ENCODE results near the gene ACTMAP.

The ACTMAP gene

DNA sequence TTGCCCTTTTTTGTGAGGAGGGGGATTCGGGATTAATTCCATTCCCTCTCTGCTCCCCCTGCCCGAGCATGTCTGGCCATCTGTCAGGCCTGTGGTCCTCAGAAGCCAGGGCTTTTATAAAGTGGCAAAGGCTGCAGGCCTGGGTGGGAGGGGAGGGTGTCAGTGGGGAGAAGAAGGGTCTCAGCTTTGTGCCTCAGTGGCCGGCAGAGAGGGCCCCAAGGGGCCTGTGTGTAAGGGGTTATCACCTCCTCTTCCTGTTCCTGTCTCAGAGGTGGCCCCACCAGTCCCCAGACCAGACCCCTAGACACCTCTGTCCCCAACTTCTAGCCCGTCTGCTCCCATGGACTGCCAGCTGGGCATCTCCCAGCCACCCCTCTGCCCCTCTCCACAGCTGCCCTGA lies 56.4 kb downstream of the ACTMAP start:
- no peak overlapping the region for H3K27ac Mint-ChIP-seq
- no peak for DNase-seq (ENCODE audit: low spot score)
- H3K36me3 Mint-ChIP-seq (ENCODE audit: low read depth) = peaks cover 3% of the 10 kb centered on the region
- H3K4me3 Mint-ChIP-seq = no peak overlapping the region
- H3K9me3 Mint-ChIP-seq = no peaks in the 10 kb centered on the region
- H3K27me3 Mint-ChIP-seq (ENCODE audit: low read depth) = no peaks in the 10 kb centered on the region
- H3K4me1 Mint-ChIP-seq (ENCODE audit: low read depth) = peaks cover 2% of the 10 kb centered on the region

DNA sequence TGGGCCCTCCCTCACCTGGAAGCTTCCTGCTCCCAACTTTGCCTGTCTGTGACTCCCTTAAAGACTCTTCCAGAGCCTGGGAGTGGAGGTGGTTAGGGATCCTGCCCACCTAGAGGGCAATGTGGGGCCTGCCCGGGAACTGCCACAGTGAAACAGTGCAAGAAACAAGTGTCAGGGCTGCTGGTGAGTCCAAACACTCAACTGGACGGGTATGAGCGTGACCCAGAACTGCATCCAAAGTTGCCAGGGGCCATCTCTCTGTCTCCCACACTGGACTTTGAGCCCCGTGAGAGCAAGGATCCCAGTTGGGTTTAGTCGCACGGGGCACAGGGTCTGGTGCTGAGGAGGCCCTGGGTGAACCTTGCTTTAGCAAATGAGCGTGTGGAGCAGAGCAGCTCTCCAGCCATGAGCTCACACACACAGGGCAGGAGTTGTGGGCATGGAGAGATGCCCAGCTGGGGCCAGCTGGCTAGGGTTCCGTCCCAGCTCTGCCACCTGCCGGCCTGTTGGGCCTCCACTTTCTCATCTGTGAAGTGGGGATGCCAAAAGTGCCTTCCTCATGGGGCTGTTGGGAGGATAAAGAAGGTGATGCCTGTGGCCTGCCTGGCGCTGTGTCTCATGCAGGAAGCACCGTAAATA lies 57.0 kb downstream of the ACTMAP start:
- Mint-ChIP-seq H3K27ac (peak overlapping the region; percentile 49), H3K27me3 (ENCODE audit: low read depth) (no peaks in the 10 kb centered on the region), H3K9me3 (no peaks in the 10 kb centered on the region), H3K4me1 (ENCODE audit: low read depth) (peaks cover 2% of the 10 kb centered on the region), H3K36me3 (ENCODE audit: low read depth) (peaks cover 3% of the 10 kb centered on the region), H3K4me3 (no peak overlapping the region)
- no peak for DNase-seq (ENCODE audit: low spot score)

DNA sequence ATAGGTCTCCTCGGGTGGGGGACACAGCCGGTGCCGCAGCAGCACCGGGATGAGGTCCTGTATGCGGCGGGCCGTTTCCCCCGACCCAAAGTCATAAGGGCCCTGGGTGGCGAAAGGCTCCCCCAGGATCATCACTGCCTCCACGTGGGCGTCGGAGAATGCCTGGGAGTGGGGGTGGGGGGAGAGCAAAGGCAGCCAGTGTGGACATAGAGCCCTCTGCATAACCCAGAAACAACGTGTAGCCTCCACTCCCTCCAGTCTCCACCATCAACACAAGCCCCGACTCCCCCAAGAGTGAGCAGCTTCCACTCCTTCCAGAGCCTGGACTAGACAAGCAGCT lies 58.1 kb downstream of the ACTMAP start:
- peaks cover 2% of the 10 kb centered on the region for H3K4me1 Mint-ChIP-seq (ENCODE audit: low read depth)
- DNase-seq (ENCODE audit: low spot score) = no peak
- no peaks in the 10 kb centered on the region for H3K27me3 Mint-ChIP-seq (ENCODE audit: low read depth)
- H3K36me3 Mint-ChIP-seq (ENCODE audit: low read depth) = peaks cover 3% of the 10 kb centered on the region
- H3K4me3 Mint-ChIP-seq = no peak overlapping the region
- no peak overlapping the region for H3K27ac Mint-ChIP-seq
- H3K9me3 Mint-ChIP-seq = no peaks in the 10 kb centered on the region

DNA sequence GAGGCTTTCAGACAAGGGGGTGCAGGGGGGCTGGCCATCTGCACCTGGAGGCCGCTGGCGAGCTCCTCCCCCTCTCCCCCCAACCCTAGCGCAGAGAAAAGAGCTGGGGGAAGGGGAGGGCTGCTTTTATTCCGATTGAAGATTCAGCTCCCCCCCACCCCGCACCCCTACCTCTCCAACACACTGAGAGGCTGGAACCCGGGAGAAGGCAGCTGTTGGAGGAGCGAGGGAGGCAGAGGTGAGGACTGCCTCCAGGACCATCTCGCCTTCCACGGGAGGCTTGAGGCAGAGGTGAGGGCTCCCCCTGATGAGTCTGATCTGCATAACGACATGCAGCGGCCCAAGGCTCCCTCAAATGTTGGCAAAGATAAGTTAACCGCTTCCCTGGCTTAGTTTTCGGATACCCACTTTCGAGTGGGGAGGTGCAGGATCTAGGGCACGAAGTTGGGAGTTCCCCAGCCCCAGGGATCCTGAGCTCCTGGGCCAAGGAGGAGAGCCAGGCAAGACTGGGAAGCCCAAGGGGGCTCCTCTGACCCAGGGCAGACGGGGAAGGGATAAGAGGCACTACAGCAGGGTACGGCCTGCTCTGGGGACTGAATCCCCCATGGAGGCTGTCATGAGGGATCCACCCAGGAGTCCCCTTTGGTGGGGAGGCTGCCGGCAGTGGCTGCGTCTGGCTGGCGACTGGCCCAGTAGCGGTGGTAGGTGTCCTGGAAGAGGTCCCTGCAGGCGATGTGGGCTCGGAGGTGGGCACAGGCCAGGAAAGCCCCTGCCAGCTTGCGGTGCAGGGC lies 58.7 kb downstream of the ACTMAP start:
- H3K9me3 Mint-ChIP-seq = no peaks in the 10 kb centered on the region
- no peak for DNase-seq (ENCODE audit: low spot score)
- peaks cover 2% of the 10 kb centered on the region for H3K4me1 Mint-ChIP-seq (ENCODE audit: low read depth)
- H3K27me3 Mint-ChIP-seq (ENCODE audit: low read depth) = no peaks in the 10 kb centered on the region
- peak overlapping the region; percentile 87 for H3K27ac Mint-ChIP-seq
- peak overlapping the region; percentile 19 for H3K4me3 Mint-ChIP-seq
- H3K36me3 Mint-ChIP-seq (ENCODE audit: low read depth) = peaks cover 1% of the 10 kb centered on the region

Measured in T-helper 2 cell treated with Interferon-gamma antibody and Interleukin-4, amounts not matched to agents 5 μg/mL and 100 μg/mL, for 36 hours (primary cell).